SU-DHL-6 (cell line): ENCODE data around the gene EHBP1.

Experiments
- H2AFZ ChIP-seq: fragments of 200-600 bp; sonication (generic); 2 replicates; pipeline ENCODE4 v1.6.1; 2014; ENCODE audit warnings: low read depth, mild to moderate bottlenecking, moderate library complexity, mixed read lengths, antibody characterized with exemption, low read length; ENCODE audit not compliant: severe bottlenecking
- H3F3A ChIP-seq: fragments of 200-600 bp; shearing (Covaris generic); 2 replicates; pipeline ENCODE4 v1.6.0; 2016; ENCODE audit warnings: antibody characterized with exemption, mild to moderate bottlenecking; ENCODE audit not compliant: insufficient read depth
- H3K27ac ChIP-seq: fragments of 200-600 bp; sonication (generic); 2 replicates; pipeline ENCODE4 v1.5.1; 2016; ENCODE audit warnings: low read depth, mild to moderate bottlenecking, low read length, moderate library complexity, mixed read lengths
- H3K27me3 ChIP-seq: fragments of 200-600 bp; sonication (generic), shearing (Covaris generic); 2 replicates; pipeline ENCODE4 v1.6.0; 2014; ENCODE audit warnings: mild to moderate bottlenecking, low read length
- H3K36me3 ChIP-seq: fragments of 200-600 bp; sonication (generic); 2 replicates; pipeline ENCODE4 v1.6.1; 2014; ENCODE audit warnings: mild to moderate bottlenecking, low read length, mixed read lengths
- H3K4me2 ChIP-seq: fragments of 300-600, 200-600 bp; shearing (Covaris generic), sonication (generic); 2 replicates; pipeline ENCODE4 v1.6.0; 2014; ENCODE audit warnings: low read length, low read depth, mild to moderate bottlenecking; ENCODE audit not compliant: poor library complexity, severe bottlenecking
- H3K4me3 ChIP-seq: fragments of 200-600 bp; sonication (generic); 2 replicates; pipeline ENCODE4 v1.5.1; 2014; ENCODE audit warnings: antibody characterized with exemption, low read length, mild to moderate bottlenecking, mixed read lengths; ENCODE audit not compliant: insufficient read depth, poor library complexity, severe bottlenecking
- H3K79me2 ChIP-seq: fragments of 200-600 bp; sonication (generic); 2 replicates; pipeline ENCODE4 v1.6.1; 2014; ENCODE audit warnings: mild to moderate bottlenecking, low read length, moderate library complexity; ENCODE audit not compliant: insufficient read depth
- H3K9ac ChIP-seq: fragments of 200-600 bp; sonication (generic); 2 replicates; pipeline ENCODE4 v1.7.0; 2014; ENCODE audit warnings: mild to moderate bottlenecking, low read length
- H3K9me2 ChIP-seq: fragments of 200-600 bp; sonication (generic); replicated peaks from 2 replicates; pipeline ENCODE4 v1.6.1; 2014; ENCODE audit warnings: low read length; ENCODE audit not compliant: insufficient read depth
- H3K9me3 ChIP-seq: fragments of 200-600 bp; sonication (generic); 2 replicates; pipeline ENCODE4 v1.6.1; 2014; ENCODE audit warnings: low read length, mixed read lengths; ENCODE audit not compliant: insufficient read depth
- H4K20me1 ChIP-seq: fragments of 200-600 bp; sonication (generic); 2 replicates; pipeline ENCODE4 v1.6.1; 2014; ENCODE audit warnings: low read depth, mild to moderate bottlenecking, antibody characterized with exemption, low read length, moderate library complexity, mixed read lengths
- CTCF ChIP-seq: fragments of 200-600 bp; sonication (generic); IDR thresholded peaks from one replicate; pipeline ENCODE4 v1.5.1; 2017; ENCODE audit warnings: antibody characterized with exemption, mild to moderate bottlenecking, low read length, moderate library complexity; ENCODE audit not compliant: insufficient read depth, poor library complexity, severe bottlenecking
- EZH2phosphoT487 ChIP-seq: fragments of 200-600 bp; sonication (generic), shearing (Covaris generic); conservative IDR thresholded peaks from 2 replicates; pipeline ENCODE4 v1.6.1; 2018; ENCODE audit warnings: mild to moderate bottlenecking, antibody characterized with exemption, low read length, moderate library complexity, mixed read lengths

EHBP1 gene

GRCh38 chr2:63035169-63035568, 329.7 kb downstream of the EHBP1 start:
- Histone ChIP-seq H3K27ac (no peak overlapping the region), H3K9me3 (no peaks in the 10 kb centered on the region), H3K27me3 (no peaks in the 10 kb centered on the region), H3K4me3 (no peak overlapping the region), H3K4me2 (no peak overlapping the region), H3F3A (peaks cover 4% of the 10 kb centered on the region; the same call in 1 of the 2 replicates), H2AFZ (no peak overlapping the region), H4K20me1 (no peaks in the 10 kb centered on the region), H3K36me3 (no peaks in the 10 kb centered on the region), H3K79me2 (no peaks in the 10 kb centered on the region), H3K9me2 (no peaks in the 10 kb centered on the region), H3K9ac (no peak overlapping the region)
- TF ChIP-seq EZH2phosphoT487 (no peak), CTCF (no peak)

- H3K9ac ChIP-seq, result no peak overlapping the region
- H2AFZ ChIP-seq, result no peak overlapping the region
- TF ChIP-seq EZH2phosphoT487 (no peak), CTCF (no peak)
- H3K4me3 ChIP-seq, result no peak overlapping the region
- H3K4me2 ChIP-seq, result no peak overlapping the region
- H4K20me1 ChIP-seq, result no peaks in the 10 kb centered on the region
- no peak overlapping the region for H3K27ac ChIP-seq
- no peaks in the 10 kb centered on the region for H3K9me2 ChIP-seq
- H3K36me3 ChIP-seq, result no peaks in the 10 kb centered on the region
- no peaks in the 10 kb centered on the region for H3K27me3 ChIP-seq
- H3F3A ChIP-seq, result peaks cover 4% of the 10 kb centered on the region; the same call in 1 of the 2 replicates
- H3K9me3 ChIP-seq, result no peaks in the 10 kb centered on the region
- H3K79me2 ChIP-seq, result no peaks in the 10 kb centered on the region
Observed at GRCh38 chr2:63035660-63036059, 330.1 kb downstream of the EHBP1 start.

GRCh38 chr2:63038034-63038433, 332.5 kb downstream of the EHBP1 start:
- no peaks in the 10 kb centered on the region for H3K79me2 ChIP-seq
- H3K4me2 ChIP-seq, result no peak overlapping the region
- H3K9ac ChIP-seq, result no peak overlapping the region
- H3K4me3 ChIP-seq, result no peak overlapping the region
- H3K36me3 ChIP-seq, result no peaks in the 10 kb centered on the region
- TF ChIP-seq CTCF (no peak), EZH2phosphoT487 (no peak)
- no peaks in the 10 kb centered on the region for H3K9me2 ChIP-seq
- no peak overlapping the region for H2AFZ ChIP-seq
- no peak overlapping the region for H3K27ac ChIP-seq
- no peaks in the 10 kb centered on the region for H3K27me3 ChIP-seq
- no peaks in the 10 kb centered on the region for H3K9me3 ChIP-seq
- H4K20me1 ChIP-seq, result no peaks in the 10 kb centered on the region
- peaks cover 4% of the 10 kb centered on the region; the same call in 1 of the 2 replicates for H3F3A ChIP-seq

- Histone ChIP-seq H3K36me3 (no peaks in the 10 kb centered on the region), H3K27ac (no peak overlapping the region)
Observed at GRCh38 chr2:63040586-63040985, 335.1 kb downstream of the EHBP1 start.

More at GRCh38 chr2:63040586-63040985, 335.1 kb downstream of the EHBP1 start:
- TF ChIP-seq EZH2phosphoT487, result no peak
- TF ChIP-seq CTCF, result no peak
- no peaks in the 10 kb centered on the region for H3F3A ChIP-seq
- no peak overlapping the region for H2AFZ ChIP-seq
- no peak overlapping the region for H3K4me3 ChIP-seq
- no peak overlapping the region for H3K4me2 ChIP-seq
- no peaks in the 10 kb centered on the region for H3K27me3 ChIP-seq
- H3K9me2 ChIP-seq, result no peaks in the 10 kb centered on the region
- no peaks in the 10 kb centered on the region for H3K9me3 ChIP-seq
- no peak overlapping the region for H3K9ac ChIP-seq
- H4K20me1 ChIP-seq, result no peaks in the 10 kb centered on the region
- H3K79me2 ChIP-seq, result no peaks in the 10 kb centered on the region
